Activated CD4-positive, alpha-beta T cell treated with anti-CD3 and anti-CD28 coated beads, Interleukin-2, amount 10 ng/mL, durations not matched to agents 24 days and 14 days (primary cell): ENCODE data around the gene RASAL3. TPM values are rescaled to one million over a fixed set of nuclear protein-coding genes. Genes with fewer than 3 reads are reported as not detected.
A peak's percentile ranks its signal among the peaks of the same experiment; 100 is the strongest.

Source experiments
- DNase-seq: peaks from one replicate; pipeline ENCODE4 v3.0.0; 2022
- H3K27ac Mint-ChIP-seq: one replicate; pipeline ENCODE4 v1.8.0; 2022; ENCODE audit warnings: mild to moderate bottlenecking, mixed read lengths
- H3K27me3 Mint-ChIP-seq: one replicate; pipeline ENCODE4 v1.8.0; 2022; ENCODE audit warnings: mixed read lengths
- H3K36me3 Mint-ChIP-seq: one replicate; pipeline ENCODE4 v1.8.0; 2022; ENCODE audit warnings: low read depth, mild to moderate bottlenecking, mixed read lengths
- H3K4me1 Mint-ChIP-seq: one replicate; pipeline ENCODE4 v1.8.0; 2021; ENCODE audit warnings: mixed read lengths
- H3K4me3 Mint-ChIP-seq: one replicate; pipeline ENCODE4 v1.8.0; 2022; ENCODE audit warnings: mild to moderate bottlenecking, moderate library complexity, mixed read lengths
- H3K9me3 Mint-ChIP-seq: one replicate; pipeline ENCODE4 v1.8.0; 2021; ENCODE audit warnings: mixed read lengths
- intact Hi-C: fragments of 100-400 bp; cut with micrococcal nuclease; formaldehyde crosslinking; loops from one replicate; pipeline ENCODE4 v1.15.1; 2023
- total RNA-seq: library from RNA; stranded (reverse); gene quantifications from 2 replicates; pipeline ENCODE4 v1.2.3, GENCODE V29; 2022

The RASAL3 gene
- total RNA-seq, 1 donor from 2014 or later: 114 TPM

GRCh38 chr19:15439078-15439799 lies 25.1 kb downstream of the RASAL3 start:
- Mint-ChIP-seq H3K27me3 (no peaks in the 10 kb centered on the region), H3K36me3 (peaks cover 2% of the 10 kb centered on the region), H3K4me1 (peaks cover 3% of the 10 kb centered on the region), H3K9me3 (no peaks in the 10 kb centered on the region), H3K4me3 (no peak overlapping the region), H3K27ac (no peak overlapping the region)
- no peak for DNase-seq
- intact Hi-C loops: no loop called here

- no peak for DNase-seq
- Mint-ChIP-seq H3K4me1 (peaks cover 4% of the 10 kb centered on the region), H3K9me3 (no peaks in the 10 kb centered on the region), H3K27me3 (no peaks in the 10 kb centered on the region), H3K4me3 (no peak overlapping the region), H3K27ac (no peak overlapping the region), H3K36me3 (peaks cover 2% of the 10 kb centered on the region)
- intact Hi-C loops: no loop called here
These were observed 25.8 kb downstream of the RASAL3 start for GRCh38 chr19:15438577-15438976.

GRCh38 chr19:15438124-15438496 lies 26.2 kb downstream of the RASAL3 start:
- Mint-ChIP-seq H3K4me3 (no peak overlapping the region), H3K27me3 (peaks cover under 1% of the 10 kb centered on the region), H3K4me1 (peaks cover 9% of the 10 kb centered on the region), H3K9me3 (no peaks in the 10 kb centered on the region), H3K27ac (no peak overlapping the region), H3K36me3 (peaks cover 3% of the 10 kb centered on the region)
- no peak for DNase-seq
- intact Hi-C loops: no loop called here

- H3K4me3 Mint-ChIP-seq: no peak overlapping the region
- H3K9me3 Mint-ChIP-seq: no peaks in the 10 kb centered on the region
- H3K27me3 Mint-ChIP-seq: peaks cover 2% of the 10 kb centered on the region
- no peak overlapping the region for H3K27ac Mint-ChIP-seq
- peaks cover 6% of the 10 kb centered on the region for H3K36me3 Mint-ChIP-seq
- peaks cover 12% of the 10 kb centered on the region for H3K4me1 Mint-ChIP-seq
- intact Hi-C loops: no loop called here
- DNase-seq: no peak
These were observed 26.8 kb downstream of the RASAL3 start for GRCh38 chr19:15437355-15438123.

GRCh38 chr19:15436826-15437110 lies 27.6 kb downstream of the RASAL3 start:
- intact Hi-C loops: no loop called here
- H3K9me3 Mint-ChIP-seq: no peaks in the 10 kb centered on the region
- H3K4me3 Mint-ChIP-seq: no peak overlapping the region
- peaks cover 2% of the 10 kb centered on the region for H3K27me3 Mint-ChIP-seq
- DNase-seq: no peak
- peaks cover 8% of the 10 kb centered on the region for H3K36me3 Mint-ChIP-seq
- H3K27ac Mint-ChIP-seq: no peak overlapping the region
- peaks cover 14% of the 10 kb centered on the region for H3K4me1 Mint-ChIP-seq

- H3K4me3 Mint-ChIP-seq: no peak overlapping the region
- no peak for DNase-seq
- peaks cover 13% of the 10 kb centered on the region for H3K36me3 Mint-ChIP-seq
- H3K4me1 Mint-ChIP-seq: peaks cover 19% of the 10 kb centered on the region
- peaks cover 2% of the 10 kb centered on the region for H3K27me3 Mint-ChIP-seq
- intact Hi-C loops: no loop called here
- peak overlapping the region; percentile 41 for H3K27ac Mint-ChIP-seq
- no peaks in the 10 kb centered on the region for H3K9me3 Mint-ChIP-seq
These were observed 28.1 kb downstream of the RASAL3 start for GRCh38 chr19:15436012-15436825.

GRCh38 chr19:15433519-15434069 lies 30.8 kb downstream of the RASAL3 start:
- peaks cover 2% of the 10 kb centered on the region for H3K27me3 Mint-ChIP-seq
- intact Hi-C loops: loop anchor here (2.0 kb wide), 1 partner anchor 33 kb away; no protein-coding TSS in a partner anchor
- H3K4me1 Mint-ChIP-seq: peaks cover 28% of the 10 kb centered on the region
- peak overlapping the region; percentile 97 for H3K27ac Mint-ChIP-seq
- no peaks in the 10 kb centered on the region for H3K9me3 Mint-ChIP-seq
- H3K4me3 Mint-ChIP-seq: peak overlapping the region; percentile 97
- H3K36me3 Mint-ChIP-seq: peaks cover 14% of the 10 kb centered on the region
- no peak for DNase-seq

- intact Hi-C loops: loop anchor here (1.0 to 2.0 kb wide), 4 partner anchors 14 to 123 kb away; partner anchors contain the start of gene AKAP8
- Mint-ChIP-seq H3K4me3 (peak overlapping the region; percentile 97), H3K36me3 (peaks cover 16% of the 10 kb centered on the region), H3K4me1 (peaks cover 28% of the 10 kb centered on the region), H3K27ac (peak overlapping the region; percentile 97), H3K27me3 (peaks cover 2% of the 10 kb centered on the region), H3K9me3 (no peaks in the 10 kb centered on the region)
- DNase-seq: peak; percentile 99
These were observed 31.5 kb downstream of the RASAL3 start for GRCh38 chr19:15432629-15433518.

- H3K9me3 Mint-ChIP-seq: no peaks in the 10 kb centered on the region
- peaks cover 22% of the 10 kb centered on the region for H3K36me3 Mint-ChIP-seq
- intact Hi-C loops: loop anchor here (1.0 to 2.0 kb wide), 4 partner anchors 13 to 124 kb away; partner anchors contain the start of gene AKAP8
- peaks cover 2% of the 10 kb centered on the region for H3K27me3 Mint-ChIP-seq
- H3K4me3 Mint-ChIP-seq: peak overlapping the region; percentile 99
- DNase-seq: peak; percentile 79
- H3K4me1 Mint-ChIP-seq: peaks cover 29% of the 10 kb centered on the region
- H3K27ac Mint-ChIP-seq: peak overlapping the region; percentile 98
These were observed 32.3 kb downstream of the RASAL3 start for GRCh38 chr19:15432018-15432494.

- intact Hi-C loops: loop anchor here (1.0 to 2.0 kb wide), 4 partner anchors 12 to 125 kb away; partner anchors contain the start of gene AKAP8
- Mint-ChIP-seq H3K27ac (peak overlapping the region; percentile 98), H3K9me3 (no peaks in the 10 kb centered on the region), H3K4me3 (peak overlapping the region; percentile 99), H3K36me3 (peaks cover 27% of the 10 kb centered on the region), H3K4me1 (peaks cover 29% of the 10 kb centered on the region), H3K27me3 (peaks cover 2% of the 10 kb centered on the region)
- DNase-seq: no peak
These were observed 32.8 kb downstream of the RASAL3 start for GRCh38 chr19:15431396-15432017.

GRCh38 chr19:15430526-15431120 lies 33.7 kb downstream of the RASAL3 start:
- Mint-ChIP-seq H3K4me3 (peak overlapping the region; percentile 99), H3K4me1 (peaks cover 30% of the 10 kb centered on the region), H3K36me3 (peaks cover 32% of the 10 kb centered on the region), H3K27me3 (peaks cover 2% of the 10 kb centered on the region), H3K27ac (peak overlapping the region; percentile 98), H3K9me3 (no peaks in the 10 kb centered on the region)
- intact Hi-C loops: no loop called here
- DNase-seq: no peak

GRCh38 chr19:15429825-15430467 lies 34.4 kb downstream of the RASAL3 start:
- Mint-ChIP-seq H3K4me1 (peaks cover 30% of the 10 kb centered on the region), H3K4me3 (peak overlapping the region; percentile 99), H3K27ac (no peak overlapping the region), H3K27me3 (peaks cover 2% of the 10 kb centered on the region), H3K36me3 (peaks cover 37% of the 10 kb centered on the region), H3K9me3 (no peaks in the 10 kb centered on the region)
- no peak for DNase-seq
- intact Hi-C loops: no loop called here
